Adipocyte (in vitro differentiated cells): ENCODE results near the gene ZSCAN22.
A peak's percentile ranks its signal among the peaks of the same experiment; 100 is the strongest.

Experiments used
- DNase-seq: peaks from one replicate; pipeline ENCODE4 v3.0.0-alpha.2; 2015; ENCODE audit warnings: low read depth
- H3K27me3 ChIP-seq: replicated peaks from 2 replicates; pipeline ENCODE4 v1.7.0; 2013; ENCODE audit warnings: mild to moderate bottlenecking, low read length, moderate library complexity; ENCODE audit not compliant: control insufficient read depth, insufficient read depth
- H3K36me3 ChIP-seq: 2 replicates; pipeline ENCODE4 v1.7.0; 2013; ENCODE audit warnings: low read length, mild to moderate bottlenecking, moderate library complexity; ENCODE audit not compliant: control insufficient read depth, insufficient read depth, severe bottlenecking
- H3K4me1 ChIP-seq: 2 replicates; pipeline ENCODE4 v1.7.0; 2013; ENCODE audit warnings: mild to moderate bottlenecking, low read length, moderate library complexity; ENCODE audit not compliant: control insufficient read depth, insufficient read depth
- H3K4me3 ChIP-seq: 2 replicates; pipeline ENCODE4 v1.7.0; 2013; ENCODE audit warnings: mild to moderate bottlenecking, low read length, moderate library complexity
- H3K9ac ChIP-seq: 2 replicates; pipeline ENCODE4 v1.7.0; 2013; ENCODE audit warnings: mild to moderate bottlenecking, low read length, moderate library complexity
- H3K9me3 ChIP-seq: 2 replicates; pipeline ENCODE4 v1.7.0; 2013; ENCODE audit warnings: mild to moderate bottlenecking, low read length, moderate library complexity; ENCODE audit not compliant: control insufficient read depth

Gene ZSCAN22

GRCh38 chr19:58352760-58353671 lies 26.2 kb downstream of the ZSCAN22 start, which contains the start of gene A1BG:
TSS of gene A1BG (minus strand) at chr19:58353492. CDS start at chr19:58353437, 55 bp downstream.
- no peak within 1 kb of the TSS for H3K4me3 ChIP-seq
- no peak within 1 kb of the TSS for H3K9ac ChIP-seq
- peaks cover 28% of the 10 kb centered on the region for H3K4me1 ChIP-seq
- H3K27me3 ChIP-seq = no peaks in the 10 kb centered on the region
- DNase-seq = no peak
- H3K9me3 ChIP-seq = no peaks in the 10 kb centered on the region
- no peaks in the 10 kb centered on the region for H3K36me3 ChIP-seq

- H3K9me3 ChIP-seq = no peaks in the 10 kb centered on the region
- H3K9ac ChIP-seq = no peak overlapping the region
- no peak for DNase-seq
- peaks cover 22% of the 10 kb centered on the region for H3K4me1 ChIP-seq
- H3K4me3 ChIP-seq = no peak overlapping the region
- no peaks in the 10 kb centered on the region for H3K36me3 ChIP-seq
- H3K27me3 ChIP-seq = no peaks in the 10 kb centered on the region
Observed at GRCh38 chr19:58353717-58354477, 27.1 kb downstream of the ZSCAN22 start.

- Histone ChIP-seq H3K36me3 (no peaks in the 10 kb centered on the region), H3K9me3 (no peaks in the 10 kb centered on the region), H3K27me3 (no peaks in the 10 kb centered on the region), H3K4me3 (no peak overlapping the region), H3K9ac (no peak overlapping the region), H3K4me1 (peaks cover 19% of the 10 kb centered on the region)
- no peak for DNase-seq
Observed at GRCh38 chr19:58354478-58355030, 27.8 kb downstream of the ZSCAN22 start.

- Histone ChIP-seq H3K4me1 (peaks cover 14% of the 10 kb centered on the region), H3K4me3 (no peak overlapping the region), H3K9ac (no peak overlapping the region), H3K27me3 (no peaks in the 10 kb centered on the region), H3K36me3 (no peaks in the 10 kb centered on the region), H3K9me3 (no peaks in the 10 kb centered on the region)
- no peak for DNase-seq
Observed at GRCh38 chr19:58355215-58355796, 28.5 kb downstream of the ZSCAN22 start.

GRCh38 chr19:58355908-58356765 lies 29.3 kb downstream of the ZSCAN22 start:
- H3K9me3 ChIP-seq = no peaks in the 10 kb centered on the region
- no peak for DNase-seq
- no peaks in the 10 kb centered on the region for H3K36me3 ChIP-seq
- H3K9ac ChIP-seq = no peak overlapping the region
- H3K4me3 ChIP-seq = peak overlapping the region; percentile 47
- H3K4me1 ChIP-seq = peaks cover 11% of the 10 kb centered on the region
- H3K27me3 ChIP-seq = no peaks in the 10 kb centered on the region

GRCh38 chr19:58356766-58357480 lies 30.1 kb downstream of the ZSCAN22 start:
- Histone ChIP-seq H3K4me3 (peak overlapping the region; percentile 47), H3K9ac (no peak overlapping the region), H3K4me1 (peaks cover 15% of the 10 kb centered on the region), H3K9me3 (no peaks in the 10 kb centered on the region), H3K36me3 (no peaks in the 10 kb centered on the region), H3K27me3 (no peaks in the 10 kb centered on the region)
- no peak for DNase-seq

- Histone ChIP-seq H3K9ac (no peak overlapping the region), H3K27me3 (no peaks in the 10 kb centered on the region), H3K9me3 (no peaks in the 10 kb centered on the region), H3K4me3 (no peak overlapping the region), H3K36me3 (no peaks in the 10 kb centered on the region), H3K4me1 (peaks cover 17% of the 10 kb centered on the region)
- DNase-seq = no peak
Observed at GRCh38 chr19:58357481-58358145, 30.8 kb downstream of the ZSCAN22 start.

- Histone ChIP-seq H3K9me3 (no peaks in the 10 kb centered on the region), H3K27me3 (no peaks in the 10 kb centered on the region), H3K9ac (peak overlapping the region; percentile 99), H3K4me1 (peaks cover 11% of the 10 kb centered on the region), H3K4me3 (peak overlapping the region; percentile 92), H3K36me3 (no peaks in the 10 kb centered on the region)
- no peak for DNase-seq
Observed at GRCh38 chr19:58361900-58362271, 35.1 kb downstream of the ZSCAN22 start.

- peak within 1 kb of the TSS; percentile 99 for H3K9ac ChIP-seq
- H3K9me3 ChIP-seq = no peaks in the 10 kb centered on the region
- H3K4me3 ChIP-seq = peak within 1 kb of the TSS; percentile 92
- H3K27me3 ChIP-seq = no peaks in the 10 kb centered on the region
- DNase-seq = peak; percentile 98
- H3K36me3 ChIP-seq = no peaks in the 10 kb centered on the region
- peaks cover 7% of the 10 kb centered on the region for H3K4me1 ChIP-seq
Observed at GRCh38 chr19:58362272-58362994, 35.6 kb downstream of the ZSCAN22 start, which contains the start of gene ZNF497. TSS of gene ZNF497 (minus strand) at chr19:58362751. CDS start at chr19:58357635, 5,116 bp downstream.
